HuH-7.5 (cell line): ENCODE results near the gene THRB.
A peak's percentile ranks its signal among the peaks of the same experiment; 100 is the strongest.

Experiments
- DNase-seq: peaks from one replicate; pipeline ENCODE4 v3.0.0; 2011; ENCODE audit warnings: low spot score

THRB gene

DNA sequence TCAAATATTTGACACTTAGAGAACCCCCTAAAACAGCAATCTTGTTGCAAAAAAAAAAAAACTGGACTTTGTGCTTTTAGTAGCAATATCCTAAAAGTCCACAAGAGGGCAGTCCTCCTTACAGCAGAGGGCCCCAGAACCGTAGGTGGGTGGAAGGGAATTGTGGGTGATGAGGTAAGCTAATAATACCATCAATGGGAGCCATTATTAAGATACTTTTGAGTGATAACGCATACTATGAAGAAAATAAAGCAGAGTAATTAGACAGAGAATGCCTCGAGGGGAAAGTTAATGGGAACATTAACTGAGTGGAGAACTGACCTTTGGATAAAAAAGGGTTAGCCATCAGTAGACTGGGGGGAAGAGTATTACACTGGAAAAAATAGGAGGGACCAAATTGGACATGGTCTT is 229.9 kb downstream of the THRB start:
- DNase-seq = peak; percentile 54

DNA sequence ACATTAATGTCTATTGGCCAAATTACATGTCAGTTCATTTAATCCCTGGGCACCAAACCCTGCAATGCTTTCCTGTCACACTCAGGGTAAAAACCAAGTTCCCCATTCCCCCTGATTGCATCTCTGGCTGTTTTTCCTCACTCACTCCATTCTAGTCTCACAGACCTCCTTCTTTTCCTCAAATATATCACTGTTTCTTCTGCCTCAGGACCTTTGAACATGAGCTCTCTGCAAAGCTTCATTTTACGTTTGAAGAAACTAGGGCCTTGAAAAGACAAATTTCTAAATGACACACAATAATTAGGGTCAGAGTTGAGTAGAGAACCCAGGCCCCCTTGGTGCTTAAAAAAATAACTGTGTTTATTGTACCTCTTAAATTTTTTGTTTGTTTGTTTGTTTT is 230.6 kb downstream of the THRB start:
- DNase-seq = no peak

DNA sequence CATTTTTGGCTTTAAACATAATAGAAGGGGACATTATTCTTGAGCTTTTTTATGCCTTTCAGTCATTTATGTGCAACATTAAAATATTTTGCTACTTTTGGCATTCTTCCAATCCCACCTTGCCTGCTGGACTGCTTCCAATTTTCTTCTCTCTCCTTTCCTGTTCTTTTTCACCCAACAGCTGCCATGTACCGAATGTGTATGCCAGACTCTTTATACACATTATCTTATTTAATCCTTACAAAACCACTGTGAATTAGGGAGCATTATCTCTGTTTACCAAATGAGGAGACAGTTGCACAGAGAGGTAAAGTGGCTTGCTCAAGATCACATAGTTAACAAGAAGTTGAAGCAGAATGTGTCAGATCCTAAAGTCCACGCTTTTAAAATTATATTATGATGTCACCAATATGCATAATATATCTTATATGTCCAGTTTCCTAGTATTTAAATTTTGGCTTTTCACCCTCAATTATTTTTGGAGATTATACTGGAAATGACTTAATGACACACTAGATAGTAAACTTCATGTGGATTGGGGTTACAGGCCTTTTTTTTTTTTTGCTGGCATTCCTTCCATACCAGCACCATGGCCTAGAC is 231.5 kb downstream of the THRB start:
- DNase-seq = no peak

DNA sequence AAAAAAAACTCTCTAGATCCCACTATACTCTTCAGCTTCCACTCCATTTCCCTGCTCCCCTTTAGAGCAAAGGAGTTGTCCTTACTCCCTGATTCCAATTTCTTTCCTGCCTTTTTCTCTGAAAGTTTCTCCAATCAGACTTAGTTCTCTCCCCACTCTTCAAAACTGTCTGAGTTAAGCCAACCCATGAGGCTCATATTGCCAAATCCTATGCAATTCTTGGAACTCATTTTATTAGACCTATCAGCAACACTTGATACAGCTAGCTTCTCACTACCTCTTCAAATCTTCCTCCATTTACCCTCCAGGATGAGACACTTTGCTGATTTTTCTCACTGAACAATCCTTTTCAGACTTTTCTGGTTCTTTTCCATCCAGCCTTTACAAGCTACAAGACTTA is 233.1 kb downstream of the THRB start:
- no peak for DNase-seq

- no peak for DNase-seq
Measured at GRCh38 chr3:24259901-24260512, 234.6 kb downstream of the THRB start.

DNA sequence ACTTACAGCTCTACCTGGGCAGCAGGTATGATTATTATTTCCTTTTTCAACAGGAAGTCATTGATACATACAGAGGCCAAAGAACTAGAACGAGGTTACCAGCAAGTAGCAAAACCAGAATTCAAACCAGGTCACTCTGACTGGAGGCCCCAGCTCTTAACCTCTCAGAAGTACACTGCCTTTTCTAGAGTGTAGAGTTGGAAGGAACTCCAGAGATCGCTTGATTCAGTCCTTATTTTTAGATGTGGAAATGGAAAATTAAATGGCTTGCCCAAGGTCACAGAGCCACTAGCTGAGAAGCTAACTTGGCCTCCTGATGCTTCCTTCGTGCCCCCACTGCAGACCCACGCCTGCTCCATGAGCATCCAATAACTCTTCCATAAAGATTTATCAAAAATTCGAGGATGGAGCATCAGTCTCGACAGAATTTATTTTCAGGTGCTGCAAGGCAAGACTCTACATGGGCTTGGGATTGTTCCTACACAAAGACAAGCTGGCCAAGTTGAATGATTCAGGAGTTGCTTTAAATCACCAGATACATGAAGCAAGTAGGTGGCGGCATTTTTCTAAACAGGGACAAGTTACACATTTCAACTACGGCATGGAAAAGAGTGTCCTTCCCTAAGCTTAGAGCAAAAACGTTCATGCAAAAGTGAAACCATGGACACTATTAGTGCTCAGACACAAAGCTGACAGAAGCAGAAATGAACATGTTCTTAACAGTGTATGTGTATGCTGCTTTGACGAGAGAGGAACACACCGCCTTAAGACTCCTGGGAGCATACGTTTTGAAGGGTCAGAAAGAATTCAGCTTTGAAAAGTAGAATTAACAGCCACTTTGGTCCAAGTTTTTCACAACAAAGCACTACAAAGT is 235.7 kb downstream of the THRB start:
- DNase-seq = no peak

- DNase-seq = no peak
Measured at GRCh38 chr3:24258260-24258659, 236.4 kb downstream of the THRB start.

GRCh38 chr3:24255414-24255813 is 239.2 kb downstream of the THRB start:
- DNase-seq = no peak

DNA sequence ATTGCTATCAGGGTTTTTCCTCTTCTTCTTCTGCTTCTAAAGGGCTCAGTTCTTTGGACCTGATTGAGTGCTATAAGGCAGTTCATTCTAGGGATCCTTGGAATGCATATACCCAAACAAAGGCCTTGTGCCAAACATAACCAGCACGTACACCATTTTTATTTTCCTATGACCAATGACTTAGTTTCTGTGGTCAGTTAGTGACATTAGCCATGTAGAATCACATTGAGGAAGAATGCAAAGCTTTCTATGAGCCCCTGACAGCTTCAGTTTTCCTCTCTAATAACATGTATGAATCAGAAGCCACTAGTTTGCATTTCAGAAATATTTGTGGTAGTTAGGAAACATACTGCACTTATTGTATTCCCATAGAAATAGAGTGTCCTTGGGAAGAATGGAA is 240.0 kb downstream of the THRB start:
- DNase-seq = no peak

DNA sequence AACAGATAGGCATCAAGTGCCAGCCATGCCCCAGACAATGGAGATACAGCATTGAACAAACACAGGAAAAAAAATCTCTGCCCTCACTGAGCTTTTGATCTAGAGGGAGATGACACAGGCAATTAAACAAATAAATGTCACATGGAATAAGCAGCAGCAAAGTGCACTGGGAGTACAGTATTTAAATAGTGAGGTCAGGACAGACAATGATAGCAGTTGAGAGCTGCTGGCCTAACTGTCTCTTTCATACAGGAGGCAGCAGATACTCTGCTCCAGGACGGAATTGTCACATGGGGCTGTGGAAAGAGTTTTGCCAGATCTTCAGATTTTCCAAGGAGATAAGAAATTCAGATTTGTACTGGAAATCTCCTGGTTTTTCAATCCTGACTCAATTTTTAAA is 241.3 kb downstream of the THRB start:
- no peak for DNase-seq

DNA sequence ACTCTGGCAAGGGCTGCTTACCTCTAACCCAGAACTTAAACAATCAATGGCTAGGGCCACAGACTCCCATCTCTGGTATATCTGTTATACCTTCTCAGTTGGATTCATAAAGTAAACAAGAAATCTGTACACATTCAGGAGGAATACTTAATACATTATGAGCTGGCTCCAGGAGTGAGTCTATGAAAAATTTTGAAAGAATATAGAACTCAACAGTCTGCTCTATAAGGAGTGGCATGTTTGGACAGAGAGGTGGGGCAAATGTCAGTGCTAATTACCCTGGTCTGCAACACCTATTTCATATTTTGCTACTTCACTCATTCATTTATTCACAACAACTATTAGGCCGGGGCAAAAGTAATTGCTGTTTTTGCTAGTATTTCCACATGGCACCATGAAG is 245.1 kb downstream of the THRB start:
- DNase-seq = no peak

GRCh38 chr3:24245056-24245455 is 249.6 kb downstream of the THRB start:
- DNase-seq = no peak

GRCh38 chr3:24244491-24244890 is 250.2 kb downstream of the THRB start:
- DNase-seq = no peak

DNA sequence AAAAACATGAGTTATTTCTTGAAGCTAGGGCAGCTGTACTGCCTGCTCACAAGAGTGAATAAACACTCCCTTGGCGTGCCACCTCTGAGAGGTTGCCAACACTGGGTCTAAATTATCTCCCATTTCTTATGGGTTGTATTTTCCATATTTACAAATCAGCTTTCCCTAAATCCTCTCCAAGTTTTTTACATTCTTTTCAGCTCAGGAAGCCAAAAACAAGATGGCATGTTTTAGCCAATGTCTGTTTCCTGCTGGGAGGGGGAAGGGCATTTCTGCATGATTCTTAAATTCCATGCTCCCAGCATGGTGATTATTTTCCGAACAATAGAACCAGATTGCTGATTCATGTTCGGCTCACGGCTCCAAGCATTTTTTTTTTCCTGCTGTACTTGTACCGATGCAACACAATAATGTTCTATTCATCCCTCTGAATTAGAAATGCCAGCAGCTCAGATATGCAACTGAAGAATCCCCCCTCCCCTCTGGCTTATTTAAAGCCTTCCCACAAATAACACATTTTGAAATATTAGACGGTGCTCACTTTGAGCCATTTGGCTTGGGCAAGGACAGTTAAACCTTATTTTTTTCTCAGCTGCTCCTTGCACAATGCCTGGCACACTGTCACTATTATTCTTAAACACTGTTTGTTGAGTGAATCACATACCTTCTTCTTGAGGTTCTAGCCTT is 252.5 kb downstream of the THRB start:
- no peak for DNase-seq

DNA sequence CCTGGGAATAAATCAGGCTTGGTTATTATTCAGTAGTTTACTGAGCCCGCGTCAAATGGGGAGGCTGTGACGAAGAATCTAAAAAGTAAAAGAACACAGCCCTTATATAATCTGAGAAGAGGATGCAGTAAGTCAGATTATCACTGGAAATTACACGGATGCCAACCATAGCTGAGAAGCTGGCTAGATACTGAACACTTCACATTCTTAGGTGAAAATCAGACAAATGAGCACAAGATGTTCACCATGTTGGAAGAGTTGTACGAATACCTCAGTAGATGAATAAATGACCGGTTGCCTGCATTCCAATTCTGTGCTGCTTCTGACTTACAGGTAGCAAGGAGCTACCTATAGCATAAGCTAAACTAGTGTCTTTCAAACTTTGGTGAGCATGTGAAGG is 254.3 kb downstream of the THRB start:
- no peak for DNase-seq

GRCh38 chr3:24237971-24238706 is 256.5 kb downstream of the THRB start:
- DNase-seq = peak; percentile 49

DNA sequence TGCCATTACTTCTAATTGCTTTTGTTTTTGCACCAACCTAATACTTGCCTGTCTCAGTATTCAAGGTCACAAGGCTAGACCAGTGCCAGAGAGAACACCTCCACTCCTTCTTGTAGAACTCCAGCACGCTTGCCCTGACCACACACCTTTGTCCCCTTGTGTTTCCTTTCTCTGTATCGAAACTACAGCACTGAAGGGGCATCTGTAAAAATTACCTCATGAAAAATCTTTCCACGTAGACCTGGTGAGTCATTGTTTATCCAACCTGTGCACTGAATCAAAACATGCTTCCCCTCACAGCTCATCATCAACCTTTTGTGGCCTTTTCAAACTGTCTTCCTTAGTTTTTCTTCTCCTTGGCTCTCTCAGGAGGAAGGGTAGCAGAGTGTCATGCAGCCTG is 259.5 kb downstream of the THRB start:
- no peak for DNase-seq

- DNase-seq = no peak
Measured at GRCh38 chr3:24232784-24233183, 261.9 kb downstream of the THRB start.

GRCh38 chr3:24229468-24230221 is 265.0 kb downstream of the THRB start:
- no peak for DNase-seq

- no peak for DNase-seq
Measured at GRCh38 chr3:24227635-24228034, 267.0 kb downstream of the THRB start.

DNA sequence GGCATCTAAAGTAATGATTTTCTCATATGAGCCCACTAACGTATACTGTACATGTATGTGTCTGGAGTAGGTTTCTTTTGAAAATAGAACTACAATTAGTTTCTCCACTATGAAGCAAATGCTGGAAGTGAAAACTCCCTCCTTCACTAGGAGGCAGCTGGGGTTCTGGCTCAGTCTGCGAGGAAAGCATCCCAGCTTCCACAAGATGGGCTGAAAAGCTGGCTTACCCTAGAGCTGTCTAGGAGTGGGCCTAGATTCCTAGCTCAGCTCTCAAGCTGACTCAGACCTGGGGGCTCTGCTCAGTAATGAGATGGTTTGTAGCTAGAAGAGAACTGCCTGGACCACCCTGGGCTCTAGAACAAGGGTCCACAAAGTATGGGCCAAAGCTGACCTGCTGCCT is 268.3 kb downstream of the THRB start:
- no peak for DNase-seq
